HepG2 (cell line): ENCODE data around the gene CLCN2. TPM values are rescaled to one million over a fixed set of nuclear protein-coding genes. Genes with fewer than 3 reads are reported as not detected.

Experiments used
- ATAC-seq: fragments of 200-7000 bp; cut with Tn5 transposase; 3 replicates; pipeline ENCODE4 v1.9.1; 2020; ENCODE audit warnings: mild to moderate bottlenecking, moderate library complexity
- BruUV-seq: library from RNA; stranded (reverse); fragments of 400-500 nt; replicated peaks from 2 replicates; lab custom pipeline; 2021; lab: Mats Ljungman, UMichigan
- CTCF ChIA-PET: fragments of 300-600 bp; formaldehyde crosslinking; extraction: SDS; loops from one replicate; lab custom pipeline; 2021; ENCODE audit warnings: low total read pairs, inconsistent platforms, low intra/inter-chr PET ratio; lab: Yijun Ruan, JAX
- POLR2A ChIA-PET: fragments of 350-600 bp; sonication (Branson Sonifier 250); formaldehyde crosslinking; loops from one replicate; lab custom pipeline; 2020; ENCODE audit warnings: antibody characterized with exemption, inconsistent platforms; lab: Yijun Ruan, JAX
- DNase-seq: peaks from one replicate; pipeline ENCODE4 v3.0.0-alpha.2; 2015; ENCODE audit warnings: low spot score
- FAIRE-seq: peaks from 3 replicates; lab custom pipeline; 2011; peaks lifted over from hg19 to GRCh38; lab: Jason Lieb, UNC
- H2AFZ ChIP-seq: one replicate; pipeline ENCODE4 v1.6.1; 2011; ENCODE audit warnings: low read length, inconsistent platforms
- H3K27ac ChIP-seq: fragments of 300-600 bp; 3 replicates; pipeline ENCODE4 v1.8.0; 2011; ENCODE audit warnings: mixed run types, mild to moderate bottlenecking, mixed read lengths, low read length, inconsistent platforms; ENCODE audit not compliant: insufficient read depth; ENCODE audit errors: extremely low read length
- H3K27me3 ChIP-seq, 2 experiments: fragments of 200-600 bp in 1 of 2; 2 replicates in 1 of 2; 3 replicates in 1 of 2; pipeline versions ENCODE4 v1.6.0 to v1.8.0; 2011; ENCODE audit warnings: low read length in 2 of 2, mild to moderate bottlenecking in 2 of 2, moderate library complexity in 2 of 2, inconsistent platforms in 1 of 2; ENCODE audit not compliant: insufficient read depth in 2 of 2, control insufficient read depth in 1 of 2
- H3K36me3 ChIP-seq, 2 experiments: fragments of 200-600 bp in 1 of 2; replicated peaks in 1 of 2; 2 replicates in 1 of 2; 3 replicates in 1 of 2; pipeline versions ENCODE4 v1.5.1 to v1.8.0; 2011; ENCODE audit warnings: low read length in 2 of 2, inconsistent platforms in 1 of 2; ENCODE audit not compliant: insufficient read depth in 2 of 2, control insufficient read depth in 1 of 2
- H3K4me1 ChIP-seq: 2 replicates; pipeline ENCODE4 v1.5.1; 2012; ENCODE audit warnings: low read length, inconsistent platforms; ENCODE audit not compliant: insufficient read depth
- H3K4me2 ChIP-seq: 2 replicates; pipeline ENCODE4 v1.6.0; 2011; ENCODE audit warnings: low read depth, low read length, inconsistent platforms
- H3K4me3 ChIP-seq, 3 experiments: fragments of 200-600 bp in 1 of 3; sonication (generic), shearing (Covaris generic) in 1 of 3; replicated peaks in 1 of 3; 2 replicates each; pipeline ENCODE4 v1.5.1; 2011 to 2016; ENCODE audit warnings: low read length in 3 of 3, inconsistent platforms in 2 of 3, low read depth in 2 of 3, mild to moderate bottlenecking in 2 of 3, control low read depth in 1 of 3, mixed read lengths in 1 of 3; ENCODE audit not compliant: insufficient read depth in 1 of 3
- H3K79me2 ChIP-seq: one replicate; pipeline ENCODE4 v1.6.1; 2011; ENCODE audit warnings: low read length, inconsistent platforms; ENCODE audit not compliant: insufficient read depth
- H3K9ac ChIP-seq: 2 replicates; pipeline ENCODE4 v1.6.0; 2011; ENCODE audit warnings: mild to moderate bottlenecking, low read depth, low read length, inconsistent platforms; ENCODE audit not compliant: insufficient read depth
- H3K9me3 ChIP-seq: 2 replicates; pipeline ENCODE4 v1.5.1; 2012; ENCODE audit warnings: mild to moderate bottlenecking, low read length
- H4K20me1 ChIP-seq: 2 replicates; pipeline ENCODE4 v1.6.0; 2011; ENCODE audit warnings: inconsistent platforms, mild to moderate bottlenecking, low read length, moderate library complexity; ENCODE audit not compliant: insufficient read depth
- FOXK1 ChIP-seq: sonication (generic); formaldehyde crosslinking; IDR thresholded peaks from 2 replicates; pipeline ENCODE4 v1.4.0; 2020; ENCODE audit warnings: low read depth, missing genetic modification reagents, borderline replicate concordance
- HNRNPLL ChIP-seq: fragments of 200-400 bp; formaldehyde crosslinking; IDR thresholded peaks from 2 replicates; pipeline ENCODE4 v1.6.1; 2017; ENCODE audit warnings: mild to moderate bottlenecking, low read depth, low read length; ENCODE audit not compliant: poor library complexity, severe bottlenecking
- KDM5B ChIP-seq: sonication (generic); formaldehyde crosslinking; IDR thresholded peaks from 2 replicates; pipeline ENCODE4 v1.4.0; 2020; ENCODE audit warnings: missing genetic modification reagents, mild to moderate bottlenecking, borderline replicate concordance
- MYC ChIP-seq: sonication (generic); formaldehyde crosslinking; IDR thresholded peaks from 2 replicates; pipeline ENCODE4 v1.9.0; 2021; ENCODE audit warnings: missing genetic modification reagents, borderline replicate concordance
- NFE2L1 ChIP-seq: sonication (generic); formaldehyde crosslinking; IDR thresholded peaks from 2 replicates; pipeline ENCODE4 v1.4.0; 2020; ENCODE audit warnings: missing genetic modification reagents, mild to moderate bottlenecking, borderline replicate concordance
- SIN3B ChIP-seq: fragments of 150-350 bp; IDR thresholded peaks from 2 replicates; pipeline ENCODE4 v1.6.1; 2014; ENCODE audit warnings: low read length
- SNRNP70 ChIP-seq: fragments of 200-400 bp; formaldehyde crosslinking; IDR thresholded peaks from 2 replicates; pipeline ENCODE4 v1.6.1; 2017; ENCODE audit warnings: mild to moderate bottlenecking, low read depth, low read length, moderate library complexity
- SRSF4 ChIP-seq: fragments of 200-400 bp; formaldehyde crosslinking; IDR thresholded peaks from one replicate; pipeline ENCODE4 v1.6.1; 2018; ENCODE audit warnings: mild to moderate bottlenecking, low read depth, low read length, moderate library complexity; ENCODE audit not compliant: poor library complexity, severe bottlenecking
- TP53 ChIP-seq: sonication (generic); formaldehyde crosslinking; conservative IDR thresholded peaks from 2 replicates; pipeline ENCODE4 v1.4.0; 2020; ENCODE audit warnings: missing genetic modification reagents
- TRIM24 ChIP-seq: sonication (generic); formaldehyde crosslinking; IDR thresholded peaks from 2 replicates; pipeline ENCODE4 v1.8.0; 2022; ENCODE audit warnings: mild to moderate bottlenecking, missing genetic modification reagents
- ZBTB7A ChIP-seq: sonication (generic); formaldehyde crosslinking; IDR thresholded peaks from 2 replicates; pipeline ENCODE4 v1.8.0; 2022; ENCODE audit warnings: mild to moderate bottlenecking, missing genetic modification reagents
- in situ Hi-C: cut with HindIII; loops from 2 replicates; pipeline ENCODE4 v1.10.0; 2017; ENCODE audit warnings: low pct_unique_long_range_greater_than_20kb; ENCODE audit not compliant: extremely low pct_ligation_motif_present
- intact Hi-C: fragments of 100-400 bp; cut with micrococcal nuclease; formaldehyde crosslinking; loops from one replicate; pipeline ENCODE4 v1.10.0; 2022; ENCODE audit not compliant: unreplicated experiment
- polyA plus RNA-seq, 8 experiments: library from polyadenylated mRNA; depleted of rRNA in 3 of 8; stranded (reverse) in 7 of 8; unstranded in 1 of 8; fragments of >200 nt; fragmentation: Illumina TruSeq in 4 of 8; extraction: Trizol in 4 of 8; gene quantifications; 2 replicates each; pipeline versions ENCODE4 v1.2.1 to v1.2.3, GENCODE V29; 2011 to 2016; ENCODE audit warnings: low read depth in 4 of 8, missing spikeins in 1 of 8, mixed read lengths in 1 of 8; ENCODE audit not compliant: insufficient read depth in 1 of 8
- total RNA-seq, 5 experiments: library from RNA; depleted of rRNA; stranded (reverse); fragments of >200 nt; fragmentation: Illumina TruSeq; extraction: Trizol; gene quantifications; 2 replicates each; pipeline ENCODE4 v1.2.3, GENCODE V29; 2016; ENCODE audit warnings: low read depth in 1 of 5
- TF ChIP-seq, protein P1 (sequence below): sonication (generic); formaldehyde crosslinking; conservative IDR thresholded peaks from 2 replicates; pipeline ENCODE4 v1.4.0; 2020; ENCODE audit warnings: missing genetic modification reagents
- TF ChIP-seq, protein P2 (sequence below): sonication (generic); formaldehyde crosslinking; IDR thresholded peaks from 2 replicates; pipeline ENCODE4 v1.5.1; 2020; ENCODE audit warnings: mild to moderate bottlenecking, missing genetic modification reagents, moderate library complexity
- TF ChIP-seq, protein P3 (sequence below): sonication (generic); formaldehyde crosslinking; IDR thresholded peaks from 2 replicates; pipeline ENCODE4 v1.5.0; 2020; ENCODE audit warnings: missing genetic modification reagents, mild to moderate bottlenecking, borderline replicate concordance
- TF ChIP-seq, protein P4 (sequence below), 2 experiments: sonication (generic) in 1 of 2; formaldehyde crosslinking in 1 of 2; IDR thresholded peaks; 2 replicates each; pipeline versions ENCODE4 v1.5.1 to v1.6.1; 2011 to 2020; ENCODE audit warnings: borderline replicate concordance in 1 of 2, low read depth in 1 of 2, low read length in 1 of 2, mild to moderate bottlenecking in 1 of 2, missing genetic modification reagents in 1 of 2, moderate library complexity in 1 of 2

Gene CLCN2
- total and polyA plus RNA-seq, 2 of the 13 experiments (the other 11 are each of a cell fraction or from before 2014, with no cell fraction given) = 11.4 to 13.5 TPM

DNA sequence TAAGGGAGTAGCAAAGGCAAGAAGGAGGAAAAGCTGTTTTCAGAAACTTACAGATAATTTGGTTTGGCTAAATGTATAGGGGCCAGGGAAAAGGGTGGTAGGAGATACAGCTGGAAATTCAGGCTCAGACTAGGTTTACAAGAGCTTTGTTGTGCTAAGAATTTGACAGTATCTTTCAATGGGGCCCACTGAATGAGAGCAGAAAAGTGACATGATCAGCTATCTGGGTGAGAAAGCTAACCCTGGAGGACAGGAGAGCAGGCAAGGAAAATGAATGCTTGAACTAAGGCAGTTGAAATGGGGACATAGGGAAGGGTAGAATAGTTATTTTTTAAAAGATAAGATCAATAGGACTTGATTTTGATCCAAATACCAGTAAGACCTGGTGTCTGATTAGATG, 49.8 kb downstream of the CLCN2 start:
- ChIA-PET POLR2A (interaction anchor here (1.3 kb wide), 1 partner anchor 9 kb away, joined by 4 read pairs; no protein-coding TSS in a partner anchor), CTCF (no interaction called here)
- H3K4me1 ChIP-seq = peaks cover 12% of the 10 kb centered on the region
- peaks cover 11 to 28% of the 10 kb centered on the region in 2 experiments; a peak in 4 of 5 replicates for H3K36me3 ChIP-seq
- no peaks in the 10 kb centered on the region; a peak in 2 of 5 replicates for H3K27me3 ChIP-seq
- no peak for FAIRE-seq
- H3K4me3 ChIP-seq = no peak overlapping the region
- no peak for DNase-seq
- no TSS peak for BruUV-seq
- no peaks in the 10 kb centered on the region for H3K9me3 ChIP-seq
- in situ Hi-C loops = no loop called here
- no peak overlapping the region for H2AFZ ChIP-seq
- intact Hi-C loops = no loop called here
- no peak overlapping the region for H3K9ac ChIP-seq
- H3K79me2 ChIP-seq = peaks cover 19% of the 10 kb centered on the region
- no peak overlapping the region for H3K4me2 ChIP-seq
- ATAC-seq = no peak
- H3K27ac ChIP-seq = no peak overlapping the region
- H4K20me1 ChIP-seq = peaks cover 9% of the 10 kb centered on the region
- TF ChIP-seq SRSF4 (no peak), KDM5B (CRISPR knock-in tag) (no peak), HNRNPLL (no peak), FOXK1 (CRISPR knock-in tag) (no peak), SIN3B (no peak), ZBTB7A (CRISPR knock-in tag) (no peak), TRIM24 (no peak), TP53 (CRISPR knock-in tag) (no peak), NFE2L1 (CRISPR knock-in tag) (no peak), SNRNP70 (no peak), MYC (CRISPR knock-in tag) (no peak)
- TF ChIP-seq, protein P1, sequence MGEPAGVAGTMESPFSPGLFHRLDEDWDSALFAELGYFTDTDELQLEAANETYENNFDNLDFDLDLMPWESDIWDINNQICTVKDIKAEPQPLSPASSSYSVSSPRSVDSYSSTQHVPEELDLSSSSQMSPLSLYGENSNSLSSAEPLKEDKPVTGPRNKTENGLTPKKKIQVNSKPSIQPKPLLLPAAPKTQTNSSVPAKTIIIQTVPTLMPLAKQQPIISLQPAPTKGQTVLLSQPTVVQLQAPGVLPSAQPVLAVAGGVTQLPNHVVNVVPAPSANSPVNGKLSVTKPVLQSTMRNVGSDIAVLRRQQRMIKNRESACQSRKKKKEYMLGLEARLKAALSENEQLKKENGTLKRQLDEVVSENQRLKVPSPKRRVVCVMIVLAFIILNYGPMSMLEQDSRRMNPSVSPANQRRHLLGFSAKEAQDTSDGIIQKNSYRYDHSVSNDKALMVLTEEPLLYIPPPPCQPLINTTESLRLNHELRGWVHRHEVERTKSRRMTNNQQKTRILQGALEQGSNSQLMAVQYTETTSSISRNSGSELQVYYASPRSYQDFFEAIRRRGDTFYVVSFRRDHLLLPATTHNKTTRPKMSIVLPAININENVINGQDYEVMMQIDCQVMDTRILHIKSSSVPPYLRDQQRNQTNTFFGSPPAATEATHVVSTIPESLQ (CRISPR knock-in tag) = no peak
- TF ChIP-seq, protein P2, sequence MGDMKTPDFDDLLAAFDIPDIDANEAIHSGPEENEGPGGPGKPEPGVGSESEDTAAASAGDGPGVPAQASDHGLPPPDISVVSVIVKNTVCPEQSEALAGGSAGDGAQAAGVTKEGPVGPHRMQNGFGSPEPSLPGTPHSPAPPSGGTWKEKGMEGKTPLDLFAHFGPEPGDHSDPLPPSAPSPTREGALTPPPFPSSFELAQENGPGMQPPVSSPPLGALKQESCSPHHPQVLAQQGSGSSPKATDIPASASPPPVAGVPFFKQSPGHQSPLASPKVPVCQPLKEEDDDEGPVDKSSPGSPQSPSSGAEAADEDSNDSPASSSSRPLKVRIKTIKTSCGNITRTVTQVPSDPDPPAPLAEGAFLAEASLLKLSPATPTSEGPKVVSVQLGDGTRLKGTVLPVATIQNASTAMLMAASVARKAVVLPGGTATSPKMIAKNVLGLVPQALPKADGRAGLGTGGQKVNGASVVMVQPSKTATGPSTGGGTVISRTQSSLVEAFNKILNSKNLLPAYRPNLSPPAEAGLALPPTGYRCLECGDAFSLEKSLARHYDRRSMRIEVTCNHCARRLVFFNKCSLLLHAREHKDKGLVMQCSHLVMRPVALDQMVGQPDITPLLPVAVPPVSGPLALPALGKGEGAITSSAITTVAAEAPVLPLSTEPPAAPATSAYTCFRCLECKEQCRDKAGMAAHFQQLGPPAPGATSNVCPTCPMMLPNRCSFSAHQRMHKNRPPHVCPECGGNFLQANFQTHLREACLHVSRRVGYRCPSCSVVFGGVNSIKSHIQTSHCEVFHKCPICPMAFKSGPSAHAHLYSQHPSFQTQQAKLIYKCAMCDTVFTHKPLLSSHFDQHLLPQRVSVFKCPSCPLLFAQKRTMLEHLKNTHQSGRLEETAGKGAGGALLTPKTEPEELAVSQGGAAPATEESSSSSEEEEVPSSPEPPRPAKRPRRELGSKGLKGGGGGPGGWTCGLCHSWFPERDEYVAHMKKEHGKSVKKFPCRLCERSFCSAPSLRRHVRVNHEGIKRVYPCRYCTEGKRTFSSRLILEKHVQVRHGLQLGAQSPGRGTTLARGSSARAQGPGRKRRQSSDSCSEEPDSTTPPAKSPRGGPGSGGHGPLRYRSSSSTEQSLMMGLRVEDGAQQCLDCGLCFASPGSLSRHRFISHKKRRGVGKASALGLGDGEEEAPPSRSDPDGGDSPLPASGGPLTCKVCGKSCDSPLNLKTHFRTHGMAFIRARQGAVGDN (CRISPR knock-in tag) = no peak
- TF ChIP-seq, protein P3, sequence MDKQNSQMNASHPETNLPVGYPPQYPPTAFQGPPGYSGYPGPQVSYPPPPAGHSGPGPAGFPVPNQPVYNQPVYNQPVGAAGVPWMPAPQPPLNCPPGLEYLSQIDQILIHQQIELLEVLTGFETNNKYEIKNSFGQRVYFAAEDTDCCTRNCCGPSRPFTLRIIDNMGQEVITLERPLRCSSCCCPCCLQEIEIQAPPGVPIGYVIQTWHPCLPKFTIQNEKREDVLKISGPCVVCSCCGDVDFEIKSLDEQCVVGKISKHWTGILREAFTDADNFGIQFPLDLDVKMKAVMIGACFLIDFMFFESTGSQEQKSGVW (CRISPR knock-in tag) = no peak
- TF ChIP-seq, protein P4, sequence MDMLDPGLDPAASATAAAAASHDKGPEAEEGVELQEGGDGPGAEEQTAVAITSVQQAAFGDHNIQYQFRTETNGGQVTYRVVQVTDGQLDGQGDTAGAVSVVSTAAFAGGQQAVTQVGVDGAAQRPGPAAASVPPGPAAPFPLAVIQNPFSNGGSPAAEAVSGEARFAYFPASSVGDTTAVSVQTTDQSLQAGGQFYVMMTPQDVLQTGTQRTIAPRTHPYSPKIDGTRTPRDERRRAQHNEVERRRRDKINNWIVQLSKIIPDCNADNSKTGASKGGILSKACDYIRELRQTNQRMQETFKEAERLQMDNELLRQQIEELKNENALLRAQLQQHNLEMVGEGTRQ (IDR thresholded peaks at IDR 0.05; ENCODE audit: low read depth, low read length) = no peak
- TF ChIP-seq, protein P4 (CRISPR knock-in tag; IDR thresholded peaks at IDR 0.05; ENCODE audit: borderline replicate concordance) = no peak
